CD4-positive, alpha-beta T cell treated with Interferon gamma for 1 hour (primary cell): ENCODE data around the gene RBP5.

ENCODE experiments used
- DNase-seq: peaks from one replicate; pipeline ENCODE4 v3.0.0-alpha.2; 2020

The RBP5 gene

DNA sequence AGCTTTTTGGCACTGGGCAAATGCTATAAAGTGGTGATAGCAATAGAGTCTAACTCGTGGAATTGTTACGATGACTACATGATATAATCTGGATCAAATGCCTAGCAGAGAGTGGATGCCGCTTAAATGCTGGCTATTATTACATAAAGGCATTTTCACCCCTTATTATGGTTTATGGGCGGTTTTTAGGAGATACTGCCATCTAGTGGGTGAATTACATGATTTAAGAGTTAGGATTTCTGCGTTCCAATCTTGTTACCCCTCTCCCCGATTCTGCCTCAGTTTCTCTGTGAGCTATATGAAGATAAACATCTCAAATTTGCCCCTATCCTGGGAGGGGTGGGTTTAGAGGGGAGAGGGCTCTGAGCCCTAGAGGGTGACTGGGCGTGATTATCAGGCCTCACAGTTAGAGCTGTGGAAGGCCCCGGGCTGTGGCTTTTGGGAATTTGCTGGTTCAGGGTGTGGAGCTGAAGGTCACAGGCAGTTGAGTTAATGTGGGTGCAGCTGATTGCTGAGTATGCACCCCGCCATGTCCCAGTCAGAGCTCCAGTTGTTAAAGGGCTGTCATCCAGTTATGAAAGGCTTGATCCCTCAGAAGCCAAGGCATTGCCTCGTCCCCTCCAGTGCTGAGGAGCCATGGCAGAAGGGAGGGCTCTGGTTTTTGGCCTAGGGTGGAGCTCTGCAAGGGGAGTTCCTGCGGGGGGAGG, 15.9 kb upstream of the RBP5 start:
- no peak for DNase-seq

DNA sequence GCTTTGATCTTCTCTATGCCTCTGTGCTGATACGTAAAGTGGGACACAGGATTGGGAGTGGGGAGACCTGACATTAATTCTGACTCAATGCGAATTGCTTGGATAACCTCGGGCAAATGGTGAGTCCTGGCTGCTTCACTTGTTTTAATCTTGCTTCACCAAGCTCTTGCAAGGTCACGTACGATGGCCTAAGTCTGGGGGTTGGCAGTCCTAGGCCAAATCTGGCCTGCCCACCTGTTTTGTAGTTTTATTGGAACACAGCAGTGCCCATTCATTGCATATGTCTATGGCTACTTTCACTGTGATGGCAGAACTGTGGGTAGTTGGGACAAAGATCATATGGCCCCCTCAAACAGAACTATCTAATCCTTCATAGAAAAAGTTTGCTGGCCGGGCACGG, 14.9 kb upstream of the RBP5 start:
- DNase-seq: no peak

DNA sequence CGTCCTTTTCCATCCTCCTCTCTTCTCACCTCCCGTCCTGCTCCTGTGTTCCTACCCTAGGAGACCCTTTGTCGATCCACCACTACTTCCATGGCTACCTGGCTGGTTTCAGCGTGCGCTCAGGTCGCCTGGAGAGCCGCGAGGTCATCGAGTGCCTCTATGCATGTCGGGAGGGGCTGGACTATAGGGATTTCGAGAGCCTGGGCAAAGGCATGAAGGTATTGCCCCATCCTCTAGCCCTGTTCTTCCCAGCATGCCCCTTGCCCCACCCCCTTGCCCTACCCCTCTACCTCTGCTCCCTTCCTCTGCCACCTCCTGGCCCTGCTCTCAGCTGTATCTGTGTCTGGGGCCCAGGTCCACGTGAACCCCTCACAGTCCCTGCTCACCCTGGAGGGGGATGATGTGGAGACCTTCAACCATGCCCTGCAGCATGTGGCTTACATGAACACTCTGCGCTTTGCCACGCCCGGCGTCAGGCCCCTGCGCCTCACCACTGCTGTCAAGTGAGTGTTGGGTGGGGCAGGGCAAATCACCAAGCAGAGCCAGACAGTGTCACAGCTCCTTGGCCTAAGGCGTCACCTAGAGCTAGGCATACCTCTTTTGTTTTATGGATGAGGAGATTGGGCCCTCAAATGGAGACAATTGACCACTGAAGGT, 14.2 kb upstream of the RBP5 start:
- no peak for DNase-seq

DNA sequence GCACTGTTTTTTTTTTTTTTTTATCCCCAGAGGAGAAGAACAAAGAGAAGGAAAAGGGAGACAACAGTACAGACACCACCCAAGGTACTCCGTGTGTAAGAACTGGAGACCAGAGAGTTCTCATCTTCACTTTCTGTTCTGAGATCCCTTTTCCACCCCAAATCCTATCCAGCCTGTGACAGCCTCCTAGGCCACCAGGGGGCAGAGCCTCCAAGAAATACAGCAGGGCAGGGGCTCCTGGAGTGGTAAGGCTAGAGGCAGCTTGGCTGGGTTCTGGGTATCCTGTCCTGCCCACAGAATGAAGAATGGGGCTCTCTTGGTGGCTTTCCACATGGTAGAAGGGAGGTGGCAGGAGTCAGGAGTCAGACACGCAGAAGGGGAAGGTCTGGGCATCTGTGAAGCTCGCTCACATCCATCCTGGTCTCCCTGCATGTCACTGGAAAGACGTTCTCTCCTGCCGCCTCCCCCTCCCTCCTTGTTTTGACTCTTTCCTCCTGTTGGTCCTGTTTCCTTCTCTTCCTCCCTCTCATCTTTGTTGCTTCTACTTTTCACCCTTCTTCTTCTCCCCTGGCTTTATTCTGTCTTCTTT, 13.5 kb upstream of the RBP5 start:
- DNase-seq: peak; percentile 48

DNA sequence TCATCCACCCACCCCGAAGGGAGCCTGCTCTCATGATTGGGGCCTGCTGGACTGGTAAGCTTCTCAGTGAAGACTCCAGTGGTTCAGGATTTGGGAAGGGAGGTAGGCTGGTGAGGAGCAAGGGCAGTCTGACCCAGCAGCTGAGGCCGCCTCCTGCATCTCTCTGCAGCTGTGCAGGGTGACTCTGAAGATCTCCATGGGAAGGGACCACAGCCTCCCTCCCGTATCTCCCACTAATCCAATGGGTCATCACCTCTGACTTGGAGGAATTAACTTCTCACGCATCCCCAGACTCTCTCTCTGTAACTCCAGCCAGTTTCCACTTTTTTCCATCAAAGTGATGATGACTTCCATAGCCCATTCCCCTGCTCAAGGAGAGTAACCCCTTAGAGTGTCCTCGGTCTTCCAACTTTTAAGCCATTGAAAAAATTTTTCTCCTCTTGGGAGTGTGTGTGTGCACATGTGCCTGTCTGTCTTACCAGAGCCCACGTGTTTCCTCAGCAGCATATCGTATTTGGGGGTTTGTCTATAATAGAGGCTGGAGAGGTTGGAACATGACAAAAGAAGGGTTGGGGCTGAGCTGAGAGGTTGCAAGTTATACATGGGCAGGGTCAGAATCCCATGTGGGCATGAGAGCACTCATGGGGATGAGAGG, 12.8 kb upstream of the RBP5 start:
- DNase-seq: no peak

DNA sequence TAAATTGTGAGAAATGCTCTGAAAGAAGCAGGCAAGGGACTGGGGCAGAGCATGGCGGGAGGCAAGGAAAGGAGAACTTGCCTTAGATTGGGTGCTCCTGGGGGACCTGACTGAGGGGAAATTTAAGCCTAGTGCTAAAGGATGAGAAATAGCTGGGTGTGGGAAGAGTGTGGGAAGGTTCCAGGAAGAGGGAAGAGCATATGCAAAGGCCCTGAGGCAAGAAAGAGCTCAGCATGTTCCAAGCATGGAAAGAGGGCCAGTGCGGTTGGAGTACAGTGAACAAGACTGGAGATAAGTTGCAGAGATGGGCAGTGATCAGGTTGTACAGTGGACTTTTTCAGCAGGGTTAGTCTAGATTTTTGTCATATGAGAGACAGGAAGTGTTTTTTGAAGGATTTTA, 10.5 kb upstream of the RBP5 start:
- no peak for DNase-seq

DNA sequence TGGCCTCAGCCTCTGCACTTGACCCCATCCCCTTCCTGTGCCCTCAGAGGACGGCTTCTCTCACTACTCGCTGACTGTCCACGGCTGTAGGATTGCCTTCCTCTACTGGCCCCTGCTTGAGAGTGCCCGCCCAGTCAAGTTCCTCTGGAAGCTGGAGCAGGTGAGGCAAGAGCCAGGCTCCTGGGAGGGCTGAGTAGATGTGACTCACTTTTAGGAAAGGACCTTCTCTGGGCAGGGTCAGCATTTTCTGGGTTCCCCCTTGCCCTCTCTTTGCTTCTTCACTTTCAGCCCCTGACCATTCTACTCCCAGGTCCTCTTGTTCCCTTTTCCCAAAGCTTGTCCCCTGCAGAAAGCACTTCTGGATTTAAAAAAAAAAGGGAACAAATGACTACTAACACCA, 9.2 kb upstream of the RBP5 start:
- no peak for DNase-seq

DNA sequence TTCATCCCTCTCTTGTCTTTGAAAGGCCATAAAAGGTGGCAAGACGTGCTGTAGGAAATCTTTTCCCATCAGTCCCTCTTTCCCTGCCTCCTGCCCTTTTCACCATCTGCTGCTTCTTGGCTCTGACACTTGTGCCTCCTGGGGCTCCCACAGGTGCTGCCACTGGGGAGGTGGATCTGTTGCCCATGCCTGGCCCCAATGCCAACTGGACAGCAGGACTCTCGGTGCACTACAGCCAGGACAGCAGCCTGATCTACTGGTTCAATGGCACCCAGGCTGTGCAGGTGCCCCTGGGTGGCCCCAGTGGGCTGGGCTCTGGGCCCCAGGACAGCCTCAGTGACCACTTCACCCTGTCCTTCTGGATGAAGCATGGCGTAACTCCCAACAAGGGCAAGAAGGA, 8.0 kb upstream of the RBP5 start:
- DNase-seq: no peak

DNA sequence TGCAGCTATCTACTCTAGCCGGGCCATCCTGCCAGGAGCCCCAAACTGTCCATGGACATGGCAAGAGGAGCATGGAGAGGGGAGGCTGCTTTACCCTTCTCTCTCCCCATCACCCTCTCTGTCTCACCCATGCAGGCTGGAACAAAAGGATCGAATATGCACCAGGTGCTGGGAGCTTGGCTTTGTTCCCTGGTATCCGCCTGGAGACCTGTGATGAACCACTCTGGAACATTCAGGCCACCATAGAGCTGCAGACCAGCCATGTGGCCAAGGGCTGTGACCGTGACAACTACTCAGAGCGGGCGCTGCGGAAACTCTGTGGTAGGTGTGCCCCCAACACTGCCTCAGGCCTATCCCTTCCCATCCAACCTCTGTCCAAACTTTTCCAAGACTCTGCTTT, 7.4 kb upstream of the RBP5 start:
- no peak for DNase-seq

DNA sequence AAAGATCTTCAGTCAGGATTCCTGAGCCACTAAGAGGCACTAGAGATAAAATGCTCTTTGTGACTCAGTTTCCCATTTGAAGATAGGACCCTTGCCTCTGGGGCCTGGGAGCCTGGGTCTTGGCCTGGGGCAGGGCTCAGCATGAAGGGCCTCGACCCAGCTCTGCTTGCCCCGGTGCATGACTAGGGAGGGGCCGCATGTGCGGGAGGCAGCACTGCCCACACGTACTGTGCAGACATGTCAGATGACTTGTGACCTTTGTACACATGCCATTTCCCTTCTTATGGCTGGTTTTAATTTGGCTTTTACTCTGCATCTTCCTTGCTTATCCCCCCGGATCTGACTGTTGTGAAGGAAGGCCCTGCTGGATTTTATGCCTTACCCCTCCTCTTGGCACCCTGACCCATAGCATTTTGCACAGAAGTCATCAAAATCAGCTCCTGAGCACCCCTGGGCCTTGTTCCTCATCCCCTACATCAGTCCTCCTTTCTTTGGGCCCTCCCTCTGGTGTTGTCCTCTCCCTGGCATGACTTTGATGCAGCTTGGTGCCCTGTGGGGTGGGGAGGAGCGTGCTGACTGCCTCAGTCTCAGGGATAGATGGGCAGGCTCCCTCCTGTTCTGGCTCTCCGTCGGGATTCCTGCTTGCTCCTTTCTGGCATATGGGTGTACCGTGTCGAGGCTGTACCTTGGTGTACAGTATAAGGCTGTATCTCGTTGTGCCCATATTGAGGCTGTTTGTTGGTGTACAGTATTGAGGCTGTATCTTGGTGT, 5.9 kb upstream of the RBP5 start:
- DNase-seq: no peak

DNA sequence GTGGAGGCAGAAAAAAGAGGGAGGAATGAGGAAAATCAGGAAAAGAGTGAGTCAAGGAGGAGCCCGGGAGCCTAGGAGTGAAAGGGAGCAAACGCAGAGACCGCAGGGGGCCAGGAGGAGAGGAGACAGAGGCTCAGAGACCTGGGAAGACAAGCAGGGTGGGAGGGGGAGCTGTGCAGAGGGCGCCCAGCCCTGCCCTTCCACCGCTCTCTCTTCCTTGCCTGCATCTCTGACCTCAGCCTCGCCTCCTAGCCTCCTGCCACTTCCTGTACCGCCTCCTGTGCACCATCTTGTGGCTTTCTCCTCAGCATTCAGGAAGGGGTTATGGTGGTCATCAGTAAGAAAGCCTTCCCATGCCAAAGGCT, 2.8 kb upstream of the RBP5 start:
- DNase-seq: peak; percentile 11

DNA sequence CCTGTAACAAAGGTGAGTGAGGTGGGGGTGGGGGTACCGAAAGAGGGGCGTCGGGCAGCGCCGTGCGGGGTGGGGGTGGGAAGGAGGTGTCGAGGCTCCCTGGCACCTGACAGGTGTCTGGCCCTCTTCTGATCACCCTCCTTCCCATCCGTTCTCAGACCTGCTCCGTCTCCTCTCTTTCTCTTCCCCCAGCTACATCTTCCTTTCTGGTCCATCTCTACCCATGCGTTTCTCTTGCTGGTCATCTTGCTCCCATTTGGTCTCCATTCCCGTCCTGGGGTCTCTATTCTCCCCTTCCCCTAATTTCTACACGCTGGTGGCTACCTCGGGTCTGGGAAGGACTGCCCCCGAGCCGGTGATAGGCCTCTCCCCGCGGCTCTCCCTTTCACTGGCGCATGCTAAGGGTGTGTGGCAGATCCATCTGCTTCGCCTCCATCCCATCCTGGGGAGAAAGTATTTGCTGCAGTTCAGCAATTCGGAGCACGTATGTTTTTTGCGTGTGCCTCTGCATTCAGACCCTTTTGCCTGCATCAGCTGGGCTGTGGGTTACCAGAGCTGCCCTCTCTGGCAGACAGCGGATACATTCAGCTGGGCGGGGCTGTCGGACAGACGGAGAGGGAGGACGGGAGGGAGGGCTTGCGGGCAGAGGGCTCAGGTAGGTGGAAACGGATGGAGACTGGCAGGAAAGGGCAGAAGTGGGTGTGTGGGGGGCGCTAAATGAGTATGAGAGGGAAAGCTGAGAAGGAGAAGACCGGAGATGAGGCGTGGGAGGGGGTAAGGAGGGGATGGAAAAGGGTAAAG, 2.2 kb upstream of the RBP5 start:
- peak; percentile 48 for DNase-seq

DNA sequence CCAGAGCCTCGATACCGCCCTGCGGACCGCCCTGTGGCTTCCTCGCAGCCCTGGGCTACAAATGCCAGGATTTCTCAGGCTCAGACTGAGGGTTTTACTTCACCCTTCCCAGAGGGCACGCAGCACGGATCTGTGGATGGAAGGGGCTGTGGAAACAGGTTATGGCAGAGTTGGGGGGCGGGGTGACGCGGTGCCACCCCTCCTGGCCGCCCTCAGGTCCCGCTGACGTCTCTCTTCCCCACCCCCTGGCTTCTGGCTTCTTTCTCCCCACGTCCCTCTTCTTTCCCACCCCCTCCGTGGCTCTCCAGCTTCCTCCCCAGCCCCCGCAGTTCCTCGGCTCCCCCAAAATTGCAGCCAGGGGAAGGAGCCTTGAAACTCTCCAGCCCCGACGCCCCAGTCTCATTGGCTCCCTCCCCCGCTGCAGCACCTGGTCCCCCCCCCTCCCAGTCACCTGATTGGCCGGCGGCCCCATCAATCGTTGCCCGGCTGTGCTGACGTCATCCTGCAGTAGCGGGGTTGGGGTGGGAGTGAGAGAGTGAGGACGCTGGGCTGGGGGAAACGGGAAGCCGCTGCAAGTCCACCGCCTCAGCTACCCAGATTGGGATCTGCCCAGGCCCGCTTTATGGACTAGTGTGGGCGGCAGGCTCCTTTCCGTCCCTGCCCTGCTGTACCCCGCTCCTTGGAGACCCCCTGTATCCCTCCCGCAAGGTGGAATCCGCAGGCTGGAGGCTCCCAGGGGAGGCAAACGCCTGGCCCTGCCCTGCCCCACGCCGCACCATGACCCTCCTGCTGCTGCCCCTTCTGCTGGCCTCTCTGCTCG, 1.4 kb upstream of the RBP5 start, which contains the start of gene CLSTN3:
TSS of gene CLSTN3 (plus strand) at position 500 of the 820 bp plus-strand sequence. CDS start at position 778, 278 bp downstream.
- peak; percentile 83 for DNase-seq

DNA sequence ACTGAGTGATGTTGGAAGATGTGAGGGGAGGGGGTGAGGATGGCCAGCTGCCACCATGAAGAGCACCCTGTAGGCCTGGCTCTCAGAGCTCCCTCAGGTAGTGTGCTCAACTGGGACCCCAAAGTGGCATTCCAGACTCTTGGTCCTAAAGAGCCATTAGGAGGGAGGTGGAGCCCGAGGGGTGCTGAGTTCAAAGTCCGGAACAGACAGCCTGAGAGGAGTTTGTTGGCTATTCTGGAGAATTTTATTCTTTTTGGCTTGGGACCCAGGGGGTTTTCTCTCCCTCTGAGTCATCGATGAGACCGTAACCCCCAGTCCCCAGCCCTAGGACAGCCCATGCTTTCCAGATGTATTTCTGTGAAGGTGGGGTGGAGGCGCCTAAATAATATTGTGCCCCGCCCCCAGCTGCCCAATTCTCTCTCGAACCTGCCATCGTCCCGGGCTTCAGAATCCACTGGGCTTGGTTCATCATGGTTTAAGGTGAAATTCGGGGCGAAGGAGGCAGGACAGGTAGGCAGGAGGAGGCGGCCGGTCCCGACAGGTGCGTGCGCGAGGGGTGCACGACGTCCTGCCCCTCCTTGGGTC, 690 bp upstream of the RBP5 start:
- no peak for DNase-seq

DNA sequence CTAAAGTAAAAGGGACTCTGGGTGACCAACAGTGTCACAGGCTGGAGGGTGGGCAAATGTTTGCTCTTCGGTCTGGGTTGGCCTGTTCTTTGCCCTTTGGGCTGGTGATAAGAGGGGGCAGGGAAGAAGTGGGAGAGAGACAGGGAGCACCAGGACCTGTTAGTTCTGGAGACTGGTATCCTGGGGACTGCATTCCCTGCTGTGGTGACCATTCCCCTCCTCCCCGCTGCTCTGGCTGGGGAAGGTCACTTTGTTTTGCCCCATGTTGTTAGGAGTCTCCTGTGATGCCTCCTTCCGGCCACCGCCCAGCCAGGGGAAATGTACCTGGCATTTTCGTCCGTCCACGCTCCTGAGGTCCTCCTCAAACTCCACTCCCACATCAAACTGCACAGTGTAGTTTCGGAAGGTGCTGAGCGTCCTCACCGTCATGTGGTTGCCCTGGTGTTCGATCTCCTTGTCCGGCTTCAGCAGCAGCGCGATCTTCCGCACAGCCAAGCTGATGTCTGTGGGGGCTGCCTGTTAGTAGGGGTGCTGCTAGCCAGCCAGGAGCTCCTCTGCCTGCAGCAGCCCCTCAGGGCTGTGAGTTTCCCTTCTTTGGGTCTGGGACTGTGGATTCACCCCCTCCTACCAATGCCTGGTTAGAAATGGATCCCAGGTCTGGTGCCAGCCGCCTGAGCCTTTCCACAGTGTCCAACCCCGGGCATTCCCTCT, 618 bp downstream of the RBP5 start:
- no peak for DNase-seq

DNA sequence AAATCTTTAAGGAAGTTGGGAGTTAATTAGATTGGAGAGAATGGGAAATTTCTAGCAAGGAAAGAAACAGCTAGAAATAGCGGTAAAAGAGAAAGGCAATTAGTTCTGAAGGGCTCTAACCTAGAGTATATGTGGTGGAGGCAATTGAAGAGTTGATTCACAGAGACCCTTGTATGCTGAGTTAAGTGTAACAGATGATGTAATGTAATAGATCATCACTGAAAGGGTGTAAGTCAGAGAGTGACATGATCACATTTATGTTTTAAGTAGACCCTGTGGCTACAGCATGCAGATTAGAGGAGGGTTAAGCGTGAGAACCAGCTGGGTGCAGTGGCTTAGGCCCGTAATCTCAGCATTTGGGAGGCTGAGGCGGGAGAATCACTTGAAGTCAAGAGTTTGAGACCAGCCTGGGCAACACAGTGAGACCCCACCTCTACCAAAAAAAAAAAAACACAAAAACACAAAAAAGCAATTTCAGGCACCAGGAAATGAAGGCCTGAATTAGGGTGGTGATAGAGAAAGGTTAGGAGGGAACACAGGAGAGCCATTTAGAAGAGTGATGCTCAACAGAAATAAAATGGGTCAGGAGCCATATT, 3.0 kb downstream of the RBP5 start:
- no peak for DNase-seq

DNA sequence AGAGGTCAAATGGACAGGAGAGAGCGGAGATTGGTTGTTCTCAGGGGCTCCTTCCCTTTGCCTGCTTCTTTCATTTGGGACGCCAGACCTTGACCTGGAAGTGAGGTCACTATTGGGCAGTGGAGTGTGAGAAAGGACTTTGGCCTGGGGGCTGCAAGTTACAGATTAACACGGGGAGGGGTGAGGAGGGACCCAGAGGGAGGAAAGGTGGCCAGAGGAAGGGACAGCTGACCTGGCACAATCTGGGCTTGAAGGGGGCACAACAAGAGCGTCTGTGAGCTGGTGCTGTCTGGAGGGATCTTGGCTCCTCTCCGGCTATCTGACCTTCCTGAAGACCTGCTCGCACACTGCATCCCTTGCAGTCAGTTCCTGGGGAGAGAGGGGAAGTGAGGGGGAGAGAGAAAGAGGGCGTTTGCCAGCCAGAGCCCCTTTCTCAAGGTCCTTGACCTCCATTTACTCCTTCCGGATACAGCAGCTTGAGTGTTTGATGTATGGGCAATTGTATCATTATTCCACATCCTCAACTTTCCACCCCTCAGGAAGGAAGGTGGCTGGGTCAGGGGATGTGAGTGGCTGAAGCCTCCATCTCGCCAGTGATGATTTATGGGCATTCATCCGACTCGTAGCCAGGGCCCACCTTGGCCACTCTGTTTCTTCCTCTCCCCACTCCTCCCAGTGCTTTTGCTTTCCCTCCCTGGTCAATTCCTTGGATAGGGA, 4.7 kb downstream of the RBP5 start:
- DNase-seq: no peak

DNA sequence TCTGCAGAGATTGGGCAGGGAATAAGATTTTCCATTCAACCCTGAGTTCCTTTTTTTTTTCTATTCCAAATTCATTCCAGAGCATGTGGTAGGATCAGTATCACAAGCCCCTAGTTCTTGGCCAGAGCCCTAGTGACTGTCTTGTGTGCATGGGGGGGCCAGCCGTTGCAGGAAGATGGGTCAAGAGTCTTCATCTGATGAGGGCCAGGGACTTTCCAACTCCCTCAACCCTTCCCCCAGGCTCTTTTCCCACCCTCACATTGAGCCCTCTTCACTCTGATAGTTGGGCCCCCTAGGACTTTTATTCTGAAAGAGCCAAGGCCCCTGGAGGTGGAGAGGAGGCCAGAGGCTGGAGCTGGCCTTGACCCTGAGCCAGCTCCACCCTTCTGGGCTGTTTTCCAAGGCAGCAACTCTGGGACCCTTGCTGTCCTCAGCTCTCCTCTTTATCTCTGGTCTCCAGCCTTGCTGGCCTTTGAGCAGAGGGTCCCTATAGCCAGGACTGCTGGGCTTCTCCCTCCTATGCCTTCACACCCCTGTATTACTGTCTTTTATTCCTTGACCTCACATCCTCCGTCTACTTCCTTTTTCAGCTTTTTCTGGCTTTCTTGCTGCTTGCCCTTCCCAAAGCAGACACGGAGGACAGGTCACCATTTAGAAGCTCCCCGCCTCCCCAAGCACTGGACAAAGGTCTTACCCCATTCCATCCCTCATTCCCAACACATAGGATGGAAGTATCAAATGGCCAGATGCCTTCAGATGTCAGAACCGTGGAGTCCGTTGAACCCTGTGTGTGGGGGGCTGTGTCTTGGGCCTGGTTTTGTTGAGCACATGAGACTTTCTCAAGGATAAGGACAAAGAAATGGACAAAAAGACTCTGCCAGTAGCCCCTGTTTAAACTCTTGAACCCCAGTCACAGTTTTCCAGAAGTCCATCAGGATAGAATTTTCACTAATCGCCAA, 5.6 kb downstream of the RBP5 start:
- DNase-seq: no peak
